ENCODE measurements around the gene LRIG1. TPM values are rescaled to one million over a fixed set of nuclear protein-coding genes. Genes with fewer than 3 reads are reported as not detected.
A peak's percentile ranks its signal among the peaks of the same experiment; 100 is the strongest.

LRIG1 gene
- total and polyA plus RNA-seq, 2 experiments from 2014 or later: 8.2 to 13.3 TPM

DNA sequence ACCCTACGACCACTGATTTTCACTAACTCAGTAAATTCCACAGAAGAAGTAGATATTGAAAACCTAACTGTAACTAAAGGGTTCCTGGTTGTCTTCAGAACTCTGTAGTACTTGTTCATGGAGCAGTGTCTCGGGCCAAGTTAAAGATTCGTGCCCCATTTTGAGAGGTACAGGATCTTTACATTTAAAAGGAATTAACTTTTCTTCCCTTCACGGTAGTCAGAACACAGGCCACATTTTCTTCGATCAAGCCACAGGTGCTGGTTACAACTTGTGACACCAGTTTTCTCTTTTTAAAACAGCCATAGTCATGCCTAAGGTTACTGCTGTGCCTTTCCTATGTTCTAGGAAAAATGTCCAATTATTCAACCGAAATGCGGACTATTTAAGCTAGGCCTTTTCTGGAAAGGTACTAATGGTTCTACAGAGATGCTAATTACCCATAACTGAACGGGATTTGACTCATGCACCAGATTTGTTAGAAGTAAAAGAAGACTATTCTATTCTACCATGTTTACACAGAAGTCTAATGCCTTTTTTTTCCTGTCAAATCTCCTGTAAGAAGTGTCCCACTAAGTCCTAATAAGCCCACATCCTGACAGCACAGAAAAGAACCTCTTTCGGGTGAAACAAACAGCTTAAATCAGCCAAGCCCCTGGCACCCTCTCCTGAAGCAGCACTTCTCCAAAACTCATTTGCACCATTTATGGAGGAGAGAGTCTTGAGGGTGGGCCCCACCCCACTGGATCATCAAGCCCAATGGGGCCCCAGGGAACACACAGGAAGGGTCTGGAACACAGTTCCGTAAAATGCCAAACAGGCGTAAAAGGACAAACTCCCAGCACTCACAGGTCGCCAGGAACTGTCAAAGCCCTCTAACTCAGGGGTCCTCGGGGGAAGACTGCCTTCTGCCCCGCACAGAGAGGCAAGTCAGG lies 1.9 kb downstream of the LRIG1 start:
- H4K20me1 ChIP-seq (ENCODE audit: insufficient read depth, poor library complexity, severe bottlenecking): peaks cover 5% of the 10 kb centered on the region

DNA sequence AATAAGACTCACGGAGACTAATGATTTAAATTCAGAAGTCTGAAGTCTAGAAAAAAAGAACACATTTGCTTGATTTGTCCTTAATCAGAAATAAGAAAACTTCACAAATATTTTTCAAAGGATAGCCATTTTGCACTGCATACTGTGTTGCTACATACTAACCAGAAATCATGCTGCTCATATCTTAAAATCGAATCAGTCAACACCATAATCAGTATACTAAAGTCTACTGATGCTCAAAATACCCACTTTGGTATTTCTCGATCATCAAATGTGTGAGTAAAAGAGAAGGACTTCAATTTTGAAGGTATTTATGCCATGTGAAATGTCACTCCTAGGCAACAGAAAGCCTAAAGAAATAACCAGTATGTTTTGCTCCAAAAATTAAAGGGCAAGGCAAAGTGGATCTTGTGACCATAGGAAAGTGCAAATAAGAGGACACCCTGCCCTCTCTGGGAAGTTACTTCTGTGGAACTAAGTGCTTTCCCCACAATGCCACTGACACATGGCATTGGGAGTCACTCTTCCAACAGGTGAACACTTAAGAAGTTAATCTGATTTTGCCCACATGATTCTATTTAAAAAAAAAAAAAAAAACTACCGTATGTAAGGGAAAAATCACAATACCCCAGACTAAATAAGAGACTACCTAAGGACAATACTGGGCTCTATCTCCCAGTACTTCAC lies 2.7 kb downstream of the LRIG1 start:
- 64% methylated on average over 4 of the region's 4 CpGs for WGBS (ENCODE audit: low lambda C conversion rate, missing lambda C conversion rate)
- Histone ChIP-seq H3K4me1 (ENCODE audit: insufficient read depth) (peaks cover 34% of the 10 kb centered on the region), H3K4me3 (no peak overlapping the region), H3K27me3 (no peaks in the 10 kb centered on the region), H3K4me2 (peak overlapping the region; percentile 84), H3K27ac (no peak overlapping the region), H2AFZ (no peak overlapping the region), H3K36me3 (replicated peaks; ENCODE audit: insufficient read depth, low read depth) (no peaks in the 10 kb centered on the region), H3K9me3 (ENCODE audit: low read depth) (no peaks in the 10 kb centered on the region), H3K79me2 (peaks cover 60% of the 10 kb centered on the region), H4K20me1 (ENCODE audit: insufficient read depth, poor library complexity, severe bottlenecking) (peaks cover 5% of the 10 kb centered on the region), H3K9me2 (replicated peaks; ENCODE audit: insufficient read depth) (no peaks in the 10 kb centered on the region)
- no peak for DNase-seq (ENCODE audit: low spot score)
- no peak for TF ChIP-seq EZH2phosphoT487 (IDR thresholded peaks at IDR 0.05; ENCODE audit: low read depth, severe bottlenecking, unreplicated experiment)
- no peak for TF ChIP-seq EZH2 (IDR thresholded peaks at IDR 0.05; ENCODE audit: borderline replicate concordance)
- TF ChIP-seq, protein P1, sequence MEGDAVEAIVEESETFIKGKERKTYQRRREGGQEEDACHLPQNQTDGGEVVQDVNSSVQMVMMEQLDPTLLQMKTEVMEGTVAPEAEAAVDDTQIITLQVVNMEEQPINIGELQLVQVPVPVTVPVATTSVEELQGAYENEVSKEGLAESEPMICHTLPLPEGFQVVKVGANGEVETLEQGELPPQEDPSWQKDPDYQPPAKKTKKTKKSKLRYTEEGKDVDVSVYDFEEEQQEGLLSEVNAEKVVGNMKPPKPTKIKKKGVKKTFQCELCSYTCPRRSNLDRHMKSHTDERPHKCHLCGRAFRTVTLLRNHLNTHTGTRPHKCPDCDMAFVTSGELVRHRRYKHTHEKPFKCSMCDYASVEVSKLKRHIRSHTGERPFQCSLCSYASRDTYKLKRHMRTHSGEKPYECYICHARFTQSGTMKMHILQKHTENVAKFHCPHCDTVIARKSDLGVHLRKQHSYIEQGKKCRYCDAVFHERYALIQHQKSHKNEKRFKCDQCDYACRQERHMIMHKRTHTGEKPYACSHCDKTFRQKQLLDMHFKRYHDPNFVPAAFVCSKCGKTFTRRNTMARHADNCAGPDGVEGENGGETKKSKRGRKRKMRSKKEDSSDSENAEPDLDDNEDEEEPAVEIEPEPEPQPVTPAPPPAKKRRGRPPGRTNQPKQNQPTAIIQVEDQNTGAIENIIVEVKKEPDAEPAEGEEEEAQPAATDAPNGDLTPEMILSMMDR (IDR thresholded peaks at IDR 0.05; ENCODE audit: poor library complexity): no peak

More for the DNA sequence above, 1.9 kb downstream of the LRIG1 start:
- DNase-seq (ENCODE audit: low spot score): no peak
- H3K79me2 ChIP-seq: peaks cover 51% of the 10 kb centered on the region
- no peaks in the 10 kb centered on the region for H3K27me3 ChIP-seq
- no peaks in the 10 kb centered on the region for H3K9me3 ChIP-seq (ENCODE audit: low read depth)
- TF ChIP-seq, protein P1 (IDR thresholded peaks at IDR 0.05; ENCODE audit: poor library complexity): no peak
- peaks cover 34% of the 10 kb centered on the region for H3K4me1 ChIP-seq (ENCODE audit: insufficient read depth)
- H2AFZ ChIP-seq: no peak overlapping the region
- 51% methylated on average over 14 of the region's 14 CpGs for WGBS (ENCODE audit: low lambda C conversion rate, missing lambda C conversion rate)
- peak overlapping the region; percentile 55 for H3K4me3 ChIP-seq
- H3K4me2 ChIP-seq: peak overlapping the region; percentile 84
- no peak overlapping the region for H3K27ac ChIP-seq
- no peaks in the 10 kb centered on the region for H3K36me3 ChIP-seq (replicated peaks; ENCODE audit: insufficient read depth, low read depth)
- no peaks in the 10 kb centered on the region for H3K9me2 ChIP-seq (replicated peaks; ENCODE audit: insufficient read depth)

DNA sequence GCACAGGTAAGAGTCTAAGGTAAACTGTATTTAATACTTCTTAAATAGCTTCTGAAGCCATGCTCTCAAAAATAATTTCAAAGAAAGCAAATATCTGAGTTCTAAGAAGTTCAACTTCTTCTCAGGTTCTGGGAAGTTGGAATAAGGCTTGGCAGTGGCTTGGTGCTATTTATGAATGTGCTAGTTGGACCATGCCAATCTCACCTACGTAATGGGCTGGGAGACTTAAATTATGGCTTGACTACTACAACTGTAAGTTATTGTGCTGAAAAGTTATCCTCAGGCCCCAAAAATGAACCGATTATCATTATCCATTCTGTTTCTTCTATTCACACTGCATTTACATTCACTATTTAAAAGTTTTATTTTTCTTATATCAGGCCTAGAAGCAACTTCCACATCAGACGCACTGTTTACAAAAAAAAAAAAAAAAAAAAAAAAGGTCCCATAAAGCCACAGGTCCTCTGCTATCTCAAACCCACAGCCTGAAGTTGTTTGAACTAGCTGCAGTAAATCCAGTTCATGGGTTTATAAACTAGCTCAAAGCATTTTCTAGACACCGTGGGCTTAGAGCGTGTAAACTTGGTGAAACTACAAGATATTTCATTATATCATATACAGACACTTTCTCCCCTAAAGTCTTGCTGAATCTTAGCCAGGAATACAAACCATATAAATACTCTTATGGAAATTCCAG lies 3.4 kb downstream of the LRIG1 start:
- Histone ChIP-seq H3K4me2 (peak overlapping the region; percentile 84), H3K27ac (no peak overlapping the region), H3K36me3 (replicated peaks; ENCODE audit: insufficient read depth, low read depth) (no peaks in the 10 kb centered on the region), H3K79me2 (peaks cover 66% of the 10 kb centered on the region), H3K4me1 (ENCODE audit: insufficient read depth) (peaks cover 34% of the 10 kb centered on the region), H3K9me2 (replicated peaks; ENCODE audit: insufficient read depth) (no peaks in the 10 kb centered on the region), H3K9me3 (ENCODE audit: low read depth) (no peaks in the 10 kb centered on the region), H3K4me3 (no peak overlapping the region), H4K20me1 (ENCODE audit: insufficient read depth, poor library complexity, severe bottlenecking) (peaks cover 5% of the 10 kb centered on the region), H2AFZ (no peak overlapping the region), H3K27me3 (no peaks in the 10 kb centered on the region)
- WGBS (ENCODE audit: low lambda C conversion rate, missing lambda C conversion rate): 61% methylated on average over 5 of the region's 5 CpGs
- TF ChIP-seq EZH2phosphoT487 (IDR thresholded peaks at IDR 0.05; ENCODE audit: low read depth, severe bottlenecking, unreplicated experiment) (no peak), EZH2 (IDR thresholded peaks at IDR 0.05; ENCODE audit: borderline replicate concordance) (no peak)
- TF ChIP-seq, protein P1 (IDR thresholded peaks at IDR 0.05; ENCODE audit: poor library complexity): no peak
- no peak for DNase-seq (ENCODE audit: low spot score)
